OCI-LY7 (cell line): Measurements from ENCODE around the gene MACROD1. TPM values are rescaled to one million over a fixed set of nuclear protein-coding genes. Genes with fewer than 3 reads are reported as not detected.

Experiments used
- BruUV-seq: library from RNA; stranded (reverse); fragments of 400-500 nt; replicated peaks from 2 replicates; lab custom pipeline; 2021; lab: Mats Ljungman, UMichigan
- CTCF ChIA-PET: fragments of 300-600 bp; sonication (Branson Sonifier 250); formaldehyde crosslinking; loops from one replicate; lab custom pipeline; 2022; ENCODE audit warnings: antibody characterized with exemption; ENCODE audit not compliant: unreplicated experiment; lab: Charles Lee
- POLR2A ChIA-PET: fragments of 300-600 bp; sonication (Branson Sonifier 250); formaldehyde crosslinking; loops from one replicate; lab custom pipeline; 2022; ENCODE audit warnings: antibody characterized with exemption; lab: Charles Lee
- DNase-seq: peaks from one replicate; pipeline ENCODE4 v3.0.0-alpha.2; 2015; ENCODE audit warnings: low spot score
- H2AFZ ChIP-seq: fragments of 200-600 bp; sonication (generic), shearing (Covaris generic); 2 replicates; pipeline ENCODE4 v1.6.1; 2014; ENCODE audit warnings: mild to moderate bottlenecking, antibody characterized with exemption, low read length, moderate library complexity
- H3K27ac ChIP-seq: fragments of 200-600 bp; sonication (generic); 2 replicates; pipeline ENCODE4 v1.5.1; 2014; ENCODE audit warnings: mixed run types, low read depth, mild to moderate bottlenecking, moderate library complexity, low read length, inconsistent platforms; ENCODE audit not compliant: poor library complexity, severe bottlenecking
- H3K36me3 ChIP-seq: fragments of 200-600 bp; sonication (generic); 2 replicates; pipeline ENCODE4 v1.6.1; 2014; ENCODE audit warnings: mild to moderate bottlenecking, antibody characterized with exemption, low read length, moderate library complexity, mixed read lengths; ENCODE audit not compliant: insufficient read depth
- H3K4me1 ChIP-seq: fragments of 200-600 bp; sonication (generic); 2 replicates; pipeline ENCODE4 v1.5.1; 2014; ENCODE audit warnings: mild to moderate bottlenecking, low read length; ENCODE audit not compliant: insufficient read depth, poor library complexity, severe bottlenecking
- H3K4me2 ChIP-seq: fragments of 200-600 bp; sonication (generic); 2 replicates; pipeline ENCODE4 v1.6.1; 2014; ENCODE audit warnings: mild to moderate bottlenecking, low read length
- H3K4me3 ChIP-seq: fragments of 200-600 bp; sonication (generic); 2 replicates; pipeline ENCODE4 v1.5.1; 2014; ENCODE audit warnings: mild to moderate bottlenecking, low read depth, low read length; ENCODE audit not compliant: poor library complexity, severe bottlenecking
- H3K79me2 ChIP-seq: fragments of 200-600 bp; sonication (generic); 2 replicates; pipeline ENCODE4 v1.6.1; 2016; ENCODE audit warnings: low read depth, mild to moderate bottlenecking, low read length, moderate library complexity, mixed read lengths; ENCODE audit not compliant: insufficient read depth
- H3K9me2 ChIP-seq: fragments of 200-600 bp; sonication (generic); 2 replicates; pipeline ENCODE4 v1.6.1; 2016; ENCODE audit warnings: mild to moderate bottlenecking, low read length, mixed read lengths; ENCODE audit not compliant: insufficient read depth
- H3K9me3 ChIP-seq: fragments of 200-600 bp; sonication (generic); 2 replicates; pipeline ENCODE4 v1.6.1; 2014; ENCODE audit warnings: mild to moderate bottlenecking, mixed run types, low read length, mixed read lengths
- H4K20me1 ChIP-seq: fragments of 200-600 bp; sonication (generic); 2 replicates; pipeline ENCODE4 v1.6.1; 2014; ENCODE audit warnings: mild to moderate bottlenecking, antibody characterized with exemption, low read length, moderate library complexity, mixed read lengths; ENCODE audit not compliant: insufficient read depth
- EZH2phosphoT487 ChIP-seq: fragments of 200-600 bp; sonication (generic); IDR thresholded peaks from 2 replicates; pipeline ENCODE4 v1.6.1; 2018; ENCODE audit warnings: low read depth, borderline replicate concordance, mild to moderate bottlenecking, mixed run types, antibody characterized with exemption, low read length, moderate library complexity, mixed read lengths
- intact Hi-C: fragments of 100-400 bp; cut with micrococcal nuclease; formaldehyde crosslinking; loops from one replicate; pipeline ENCODE4 v1.10.0; 2022; ENCODE audit not compliant: unreplicated experiment
- total RNA-seq, 2 experiments: library from RNA; depleted of rRNA in 1 of 2; stranded (reverse); fragments of >200 nt in 1 of 2; shearing (Covaris generic) in 1 of 2; gene quantifications; 2 replicates each; pipeline ENCODE4 v1.2.3, GENCODE V29; 2014 to 2022
- TF ChIP-seq, protein P1 (sequence below): fragments of 200-600 bp; sonication (generic); conservative IDR thresholded peaks from 2 replicates; pipeline ENCODE4 v1.5.1; 2014; ENCODE audit warnings: mild to moderate bottlenecking, antibody characterized with exemption, low read length, moderate library complexity, mixed read lengths

Gene MACROD1
- total RNA-seq, 2 experiments from 2014 or later, result 14.7 to 25.4 TPM

DNA sequence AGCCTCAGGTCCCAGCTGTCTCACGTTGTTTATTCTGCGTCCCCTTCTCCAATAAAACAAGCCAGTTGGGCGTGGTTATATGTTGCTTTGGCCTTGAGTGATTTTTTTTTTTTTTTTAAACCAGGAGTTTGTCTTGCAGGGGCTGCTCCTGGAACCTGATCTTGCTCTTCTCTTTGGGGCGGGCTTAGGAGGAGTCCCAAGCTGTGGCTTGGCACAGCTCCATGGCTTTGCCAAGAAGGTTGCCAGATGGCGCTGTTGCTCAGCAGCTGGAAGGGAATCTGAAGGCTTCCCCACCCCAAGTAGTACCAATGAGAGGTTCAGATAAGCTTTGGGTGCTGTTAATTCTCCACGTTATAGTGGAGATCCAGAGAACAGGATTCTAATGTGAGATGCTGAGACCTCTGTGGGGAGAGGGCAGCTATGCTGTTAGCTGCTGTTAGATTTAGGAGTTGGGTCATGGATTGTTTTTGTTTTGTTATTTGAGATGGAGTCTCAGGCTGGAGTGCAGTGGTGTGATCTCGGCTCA is 38.6 kb upstream of the MACROD1 start:
- CTCF ChIA-PET, result interaction anchor here (1.0 to 2.6 kb wide), 5 partner anchors 17 to 100 kb away, joined by 3 to 14 read pairs (median 4); no protein-coding TSS in a partner anchor
- peak; percentile 85 for DNase-seq
- intact Hi-C loops, result loop anchor here (1.0 to 5.0 kb wide), 3 partner anchors 65 to 100 kb away; partner anchors contain the start of gene GPR137
- Histone ChIP-seq H3K79me2 (peaks cover 17% of the 10 kb centered on the region; the same call in 1 of the 2 replicates), H3K4me3 (no peak overlapping the region), H3K9me3 (no peaks in the 10 kb centered on the region), H2AFZ (no peak overlapping the region), H3K4me2 (peak overlapping the region; percentile 22; the same call in 1 of the 2 replicates), H3K4me1 (peaks cover 35% of the 10 kb centered on the region), H3K36me3 (peaks cover 86% of the 10 kb centered on the region), H4K20me1 (no peaks in the 10 kb centered on the region), H3K9me2 (no peaks in the 10 kb centered on the region), H3K27ac (peak overlapping the region; percentile 96)
- POLR2A ChIA-PET, result interaction anchor here (0.6 to 5.1 kb wide), 7 partner anchors 13 to 67 kb away, joined by 3 to 29 read pairs (median 6); partner anchors contain the start of genes FKBP2, NUDT22, STIP1 and TRPT1
- TF ChIP-seq, protein P1, sequence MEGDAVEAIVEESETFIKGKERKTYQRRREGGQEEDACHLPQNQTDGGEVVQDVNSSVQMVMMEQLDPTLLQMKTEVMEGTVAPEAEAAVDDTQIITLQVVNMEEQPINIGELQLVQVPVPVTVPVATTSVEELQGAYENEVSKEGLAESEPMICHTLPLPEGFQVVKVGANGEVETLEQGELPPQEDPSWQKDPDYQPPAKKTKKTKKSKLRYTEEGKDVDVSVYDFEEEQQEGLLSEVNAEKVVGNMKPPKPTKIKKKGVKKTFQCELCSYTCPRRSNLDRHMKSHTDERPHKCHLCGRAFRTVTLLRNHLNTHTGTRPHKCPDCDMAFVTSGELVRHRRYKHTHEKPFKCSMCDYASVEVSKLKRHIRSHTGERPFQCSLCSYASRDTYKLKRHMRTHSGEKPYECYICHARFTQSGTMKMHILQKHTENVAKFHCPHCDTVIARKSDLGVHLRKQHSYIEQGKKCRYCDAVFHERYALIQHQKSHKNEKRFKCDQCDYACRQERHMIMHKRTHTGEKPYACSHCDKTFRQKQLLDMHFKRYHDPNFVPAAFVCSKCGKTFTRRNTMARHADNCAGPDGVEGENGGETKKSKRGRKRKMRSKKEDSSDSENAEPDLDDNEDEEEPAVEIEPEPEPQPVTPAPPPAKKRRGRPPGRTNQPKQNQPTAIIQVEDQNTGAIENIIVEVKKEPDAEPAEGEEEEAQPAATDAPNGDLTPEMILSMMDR, result peak; percentile 90
- no peak for TF ChIP-seq EZH2phosphoT487
- no TSS peak for BruUV-seq

DNA sequence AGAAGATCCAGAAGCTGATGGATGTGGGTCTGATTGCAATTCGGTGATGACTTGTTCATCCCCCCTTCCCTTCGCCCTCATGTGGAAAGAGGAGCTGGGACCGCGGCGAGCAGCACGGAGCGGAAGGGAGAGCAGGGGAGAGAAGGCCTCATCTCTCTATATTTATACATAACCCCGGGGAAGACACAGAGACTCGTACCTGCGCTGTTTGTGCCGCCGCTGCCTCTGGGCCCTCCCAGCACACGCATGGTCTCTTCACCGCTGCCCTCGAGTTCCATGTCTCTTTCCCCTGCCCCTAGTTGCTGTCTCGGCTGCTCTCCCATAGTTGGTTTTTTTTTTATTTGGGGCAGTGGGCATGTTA is 38.1 kb upstream of the MACROD1 start:
- peak overlapping the region; percentile 96 for H3K27ac ChIP-seq
- ChIA-PET CTCF (interaction anchor here (1.0 to 2.6 kb wide), 2 partner anchors 38 to 100 kb away, joined by 3 to 14 read pairs; no protein-coding TSS in a partner anchor), POLR2A (interaction anchor here (1.1 to 5.1 kb wide), 5 partner anchors 14 to 37 kb away, joined by 3 to 29 read pairs (median 27); partner anchors contain the start of genes FKBP2, NUDT22, STIP1 and TRPT1)
- H3K9me3 ChIP-seq, result no peaks in the 10 kb centered on the region
- no peak overlapping the region for H3K4me2 ChIP-seq
- no peak for DNase-seq
- H3K4me3 ChIP-seq, result no peak overlapping the region
- no peaks in the 10 kb centered on the region for H4K20me1 ChIP-seq
- H3K36me3 ChIP-seq, result peaks cover 82% of the 10 kb centered on the region
- no peak overlapping the region for H2AFZ ChIP-seq
- TF ChIP-seq, protein P1, result no peak
- TF ChIP-seq EZH2phosphoT487, result no peak
- H3K4me1 ChIP-seq, result peaks cover 35% of the 10 kb centered on the region
- H3K9me2 ChIP-seq, result no peaks in the 10 kb centered on the region
- intact Hi-C loops, result loop anchor here (1.0 to 5.0 kb wide), 3 partner anchors 65 to 100 kb away; partner anchors contain the start of gene GPR137
- H3K79me2 ChIP-seq, result peaks cover 17% of the 10 kb centered on the region; the same call in 1 of the 2 replicates
- BruUV-seq, result TSS peak; percentile 86
